Measurements from ENCODE around the gene LRMDA. TPM values are rescaled to one million over a fixed set of nuclear protein-coding genes. Genes with fewer than 3 reads are reported as not detected.

LRMDA gene
- total and polyA plus RNA-seq, 2 donors (not counting 3 experiments of a cell fraction or from before 2014, with no cell fraction given): 9.7 to 18.0 TPM

DNA sequence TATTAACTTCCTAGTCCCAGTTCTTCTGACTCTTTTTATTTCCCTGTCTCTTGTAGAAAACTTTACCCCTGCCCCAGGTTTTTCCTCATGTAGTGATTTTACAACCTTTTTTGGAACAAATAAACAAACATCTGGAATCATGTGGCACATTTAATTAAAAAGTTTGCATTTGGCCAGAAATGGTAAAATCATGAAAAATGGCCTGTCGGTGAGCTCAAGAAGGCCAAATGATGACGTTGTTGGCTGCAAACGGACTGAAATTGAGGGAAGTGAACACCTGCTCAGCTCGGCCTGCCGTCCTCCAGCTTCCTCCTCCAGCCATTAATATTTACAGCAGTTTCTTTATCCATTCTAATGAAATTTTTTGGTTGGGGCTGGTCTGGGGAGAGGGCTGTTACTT is 902.8 kb downstream of the LRMDA start:
- BruUV-seq (replicated peaks): no TSS peak
- Histone ChIP-seq H3K79me2 (ENCODE audit: control insufficient read depth, insufficient read depth, low read length) (no peaks in the 10 kb centered on the region), H4K20me1 (replicated peaks; ENCODE audit: control insufficient read depth, extremely low read depth, insufficient read depth, low read length) (no peaks in the 10 kb centered on the region), H3K36me3 (ENCODE audit: control insufficient read depth in 2 of 2, extremely low read depth in 1 of 2, insufficient read depth in 2 of 2, low read length in 2 of 2) (no peaks in the 10 kb centered on the region), H3K27me3 (ENCODE audit: control insufficient read depth in 2 of 2, insufficient read depth in 2 of 2, low read length in 2 of 2) (no peaks in the 10 kb centered on the region), H3K4me2 (ENCODE audit: insufficient read depth, low read length) (no peak overlapping the region), H3K4me3 (replicated peaks in 1 of 3; ENCODE audit: insufficient read depth in 1 of 3, low read depth in 1 of 3, low read length in 3 of 3) (no peak overlapping the region), H2AFZ (ENCODE audit: low read depth, low read length) (no peak overlapping the region), H3K9me1 (replicated peaks; ENCODE audit: control insufficient read depth, extremely low read depth, insufficient read depth, low read length) (no peaks in the 10 kb centered on the region), H3K9me3 (replicated peaks; ENCODE audit: control insufficient read depth, insufficient read depth, low read length) (no peaks in the 10 kb centered on the region), H3K27ac (ENCODE audit: insufficient read depth, low read depth, low read length) (no peak overlapping the region), H3K9ac (replicated peaks; ENCODE audit: extremely low read depth, insufficient read depth, low read length) (no peak overlapping the region), H3K4me1 (ENCODE audit: control insufficient read depth, extremely low read depth, insufficient read depth, low read length) (peaks cover 29% of the 10 kb centered on the region)
- intact Hi-C loops (cut with micrococcal nuclease): loop anchor here (5.0 kb wide), 1 partner anchor 208 kb away; no protein-coding TSS in a partner anchor
- FAIRE-seq: no peak
- TF ChIP-seq GATA2 (IDR thresholded peaks at IDR 0.05; ENCODE audit: insufficient read depth, insufficient read length, low read depth, low read length): no peak
- no peak for TF ChIP-seq EZH2 (IDR thresholded peaks at IDR 0.05; ENCODE audit: borderline replicate concordance, low read depth, low read length, severe bottlenecking)
- no peak for TF ChIP-seq MYC (IDR thresholded peaks at IDR 0.05; ENCODE audit: low read depth, low read length)
- no peak for TF ChIP-seq FOS (IDR thresholded peaks at IDR 0.05; ENCODE audit: borderline replicate concordance, insufficient read depth, low read length)
- TF ChIP-seq JUN (IDR thresholded peaks at IDR 0.05; ENCODE audit: borderline replicate concordance, insufficient read depth, insufficient read length, low read depth): no peak
- TF ChIP-seq, protein P1, sequence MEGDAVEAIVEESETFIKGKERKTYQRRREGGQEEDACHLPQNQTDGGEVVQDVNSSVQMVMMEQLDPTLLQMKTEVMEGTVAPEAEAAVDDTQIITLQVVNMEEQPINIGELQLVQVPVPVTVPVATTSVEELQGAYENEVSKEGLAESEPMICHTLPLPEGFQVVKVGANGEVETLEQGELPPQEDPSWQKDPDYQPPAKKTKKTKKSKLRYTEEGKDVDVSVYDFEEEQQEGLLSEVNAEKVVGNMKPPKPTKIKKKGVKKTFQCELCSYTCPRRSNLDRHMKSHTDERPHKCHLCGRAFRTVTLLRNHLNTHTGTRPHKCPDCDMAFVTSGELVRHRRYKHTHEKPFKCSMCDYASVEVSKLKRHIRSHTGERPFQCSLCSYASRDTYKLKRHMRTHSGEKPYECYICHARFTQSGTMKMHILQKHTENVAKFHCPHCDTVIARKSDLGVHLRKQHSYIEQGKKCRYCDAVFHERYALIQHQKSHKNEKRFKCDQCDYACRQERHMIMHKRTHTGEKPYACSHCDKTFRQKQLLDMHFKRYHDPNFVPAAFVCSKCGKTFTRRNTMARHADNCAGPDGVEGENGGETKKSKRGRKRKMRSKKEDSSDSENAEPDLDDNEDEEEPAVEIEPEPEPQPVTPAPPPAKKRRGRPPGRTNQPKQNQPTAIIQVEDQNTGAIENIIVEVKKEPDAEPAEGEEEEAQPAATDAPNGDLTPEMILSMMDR (IDR thresholded peaks at IDR 0.05; ENCODE audit: extremely low read depth in 1 of 2, insufficient read depth in 1 of 2, low read depth in 1 of 2, low read length in 2 of 2): no peak
- no peak for DNase-seq (ENCODE audit: low read depth, low spot score)
- ChIA-PET CTCF (interaction anchor here (1.1 kb wide), 1 partner anchor 10 kb away, joined by 5 read pairs; no protein-coding TSS in a partner anchor), POLR2A (no interaction called here)
- dilution Hi-C loops (cut with MboI; ENCODE audit: extremely low pct_ligation_motif_present, low sequenced_read_pairs): no loop called here
